K562 (cell line): ENCODE results near the gene TRIM3. TPM values are rescaled to one million over a fixed set of nuclear protein-coding genes. Genes with fewer than 3 reads are reported as not detected.

Experiments used
- ATAC-seq: fragments of 200-7000 bp; cut with Tn5 transposase; 3 replicates; pipeline ENCODE4 v1.9.1; 2020; ENCODE audit warnings: moderate library complexity
- BruUV-seq: library from RNA; stranded (reverse); fragments of 400-500 nt; replicated peaks from 2 replicates; lab custom pipeline; 2021; lab: Mats Ljungman, UMichigan
- CTCF ChIA-PET: fragments of 300-600 bp; formaldehyde crosslinking; extraction: SDS; loops from one replicate; lab custom pipeline; 2021; ENCODE audit warnings: low intra/inter-chr PET ratio; lab: Yijun Ruan, JAX
- POLR2A ChIA-PET: fragments of 300-600, 350-650 bp; sonication (Branson Sonifier 250); formaldehyde crosslinking; extraction: SDS; loops from one replicate; lab custom pipeline; 2021; ENCODE audit warnings: antibody characterized with exemption, inconsistent platforms; lab: Yijun Ruan, JAX
- DNase-seq, 4 experiments: peaks; one replicate each; pipeline versions ENCODE4 v3.0.0 to v3.0.0-alpha.2; 2011 to 2018; ENCODE audit warnings: low spot score in 3 of 4, mixed read lengths in 3 of 4; ENCODE audit errors: extremely low read depth in 1 of 4
- FAIRE-seq: peaks from 2 replicates; lab custom pipeline; 2011; peaks lifted over from hg19 to GRCh38; lab: Jason Lieb, UNC
- H2AFZ ChIP-seq: 2 replicates; pipeline ENCODE4 v1.6.0; 2011; ENCODE audit warnings: low read depth, low read length, control low read depth, inconsistent platforms
- H3K27ac ChIP-seq: fragments of 200-600 bp; 3 replicates; pipeline ENCODE4 v1.8.0; 2011; ENCODE audit warnings: low read depth, mild to moderate bottlenecking, control low read depth, inconsistent platforms, low read length, moderate library complexity, mixed read lengths; ENCODE audit errors: extremely low read depth
- H3K27me3 ChIP-seq, 2 experiments: fragments of 300-600 bp in 1 of 2; 2 replicates in 1 of 2; 3 replicates in 1 of 2; pipeline versions ENCODE4 v1.6.0 to v1.8.0; 2011; ENCODE audit warnings: inconsistent platforms in 2 of 2, low read length in 2 of 2, mild to moderate bottlenecking in 1 of 2, mixed read lengths in 1 of 2, moderate library complexity in 1 of 2; ENCODE audit not compliant: control insufficient read depth in 2 of 2, insufficient read depth in 2 of 2
- H3K36me3 ChIP-seq: fragments of 300-600 bp; 3 replicates; pipeline ENCODE4 v1.8.0; 2011; ENCODE audit warnings: mild to moderate bottlenecking, low read length, inconsistent platforms; ENCODE audit not compliant: control insufficient read depth, insufficient read depth
- H3K4me1 ChIP-seq, 2 experiments: fragments of 200-600 bp in 1 of 2; replicated peaks in 1 of 2; 2 replicates in 1 of 2; 3 replicates in 1 of 2; pipeline versions ENCODE4 v1.5.1 to v1.8.0; 2011; ENCODE audit warnings: inconsistent platforms in 2 of 2, low read length in 2 of 2, mild to moderate bottlenecking in 1 of 2, mixed read lengths in 1 of 2, moderate library complexity in 1 of 2; ENCODE audit not compliant: control insufficient read depth in 2 of 2, insufficient read depth in 2 of 2
- H3K4me2 ChIP-seq: 2 replicates; pipeline ENCODE4 v1.6.1; 2011; ENCODE audit warnings: low read length, control low read depth, inconsistent platforms, mixed read lengths; ENCODE audit not compliant: insufficient read depth
- H3K4me3 ChIP-seq: fragments of 200-600 bp; sonication (generic), shearing (Covaris generic); 2 replicates; pipeline ENCODE4 v1.5.1; 2016; ENCODE audit warnings: control low read depth, inconsistent platforms
- H3K79me2 ChIP-seq: fragments of 200-600 bp; 3 replicates; pipeline ENCODE4 v1.8.0; 2011; ENCODE audit warnings: low read length, inconsistent platforms; ENCODE audit not compliant: control insufficient read depth, insufficient read depth
- H3K9ac ChIP-seq, 2 experiments: 2 replicates each; pipeline versions ENCODE4 v1.6.0 to v1.6.1; 2011; ENCODE audit warnings: low read depth in 2 of 2, low read length in 2 of 2, control low read depth in 1 of 2, inconsistent platforms in 1 of 2, mild to moderate bottlenecking in 1 of 2, mixed read lengths in 1 of 2; ENCODE audit not compliant: insufficient read depth in 1 of 2
- H3K9me1 ChIP-seq: one replicate; pipeline ENCODE4 v1.6.0; 2011; ENCODE audit warnings: inconsistent platforms, mild to moderate bottlenecking, low read length, moderate library complexity; ENCODE audit not compliant: control insufficient read depth, insufficient read depth
- H3K9me3 ChIP-seq: replicated peaks from 2 replicates; pipeline ENCODE4 v1.5.1; 2011; ENCODE audit warnings: low read depth, low read length, inconsistent platforms; ENCODE audit not compliant: control insufficient read depth, insufficient read depth
- H4K20me1 ChIP-seq: replicated peaks from 2 replicates; pipeline ENCODE4 v1.6.1; 2011; ENCODE audit warnings: low read length, inconsistent platforms, mixed read lengths; ENCODE audit not compliant: control insufficient read depth, insufficient read depth
- ARID2 ChIP-seq: fragments of 450-650 bp; IDR thresholded peaks from 2 replicates; pipeline ENCODE4 v1.6.1; 2017; ENCODE audit warnings: antibody characterized with exemption, mild to moderate bottlenecking
- CGGBP1 ChIP-seq: fragments of 250-450 bp; sonication (Bioruptor Pico); IDR thresholded peaks from 2 replicates; pipeline ENCODE4 v1.9.0; 2021; ENCODE audit warnings: mild to moderate bottlenecking
- DEAF1 ChIP-seq: fragments of 450-650 bp; formaldehyde crosslinking; IDR thresholded peaks from 2 replicates; pipeline ENCODE4 v1.4.0; 2020; ENCODE audit warnings: mild to moderate bottlenecking, moderate library complexity
- ETS1 ChIP-seq: conservative IDR thresholded peaks from 2 replicates; pipeline ENCODE4 v1.6.1; 2011; ENCODE audit warnings: low read depth, mild to moderate bottlenecking, low read length; ENCODE audit not compliant: control insufficient read depth
- HNRNPL ChIP-seq: fragments of 200-400 bp; formaldehyde crosslinking; IDR thresholded peaks from 2 replicates; pipeline ENCODE4 v1.6.1; 2017; ENCODE audit warnings: low read depth, mild to moderate bottlenecking, low read length
- MNT ChIP-seq, 2 experiments: fragments of 450-650 bp; conservative IDR thresholded peaks; 2 replicates each; pipeline ENCODE4 v1.6.1; 2017; ENCODE audit warnings: mild to moderate bottlenecking in 2 of 2, moderate library complexity in 2 of 2
- MTA1 ChIP-seq: fragments of 450-650 bp; IDR thresholded peaks from 2 replicates; pipeline ENCODE4 v1.6.1; 2017; ENCODE audit warnings: borderline replicate concordance
- ZNF609 ChIP-seq: sonication (generic); formaldehyde crosslinking; IDR thresholded peaks from 2 replicates; pipeline ENCODE4 v1.8.1; 2023; ENCODE audit warnings: missing genetic modification reagents, mild to moderate bottlenecking, borderline replicate concordance
- WGBS: fragments of 100-300 bp; shearing (Covaris generic); methylation state at CpG from one replicate; pipeline ENCODE4 v1.1.6; 2016; ENCODE audit warnings: low coverage, mixed read lengths; ENCODE audit not compliant: insufficient coverage; ENCODE audit errors: missing lambda C conversion rate; 5-methylcytosine and 5-hydroxymethylcytosine counted together
- in situ Hi-C: fragments of 300-500 bp; cut with MboI; formaldehyde crosslinking; loops from 4 replicates; pipeline ENCODE4 v1.15.0; 2018; ENCODE audit warnings: inconsistent platforms, mixed read lengths
- intact Hi-C: fragments of 100-400 bp; cut with micrococcal nuclease; formaldehyde crosslinking; loops from 2 replicates; pipeline ENCODE4 v1.14.2; 2022
- polyA plus RNA-seq, 8 experiments: library from polyadenylated mRNA; depleted of rRNA in 4 of 8; stranded (reverse) in 5 of 8; unstranded in 3 of 8; fragments of >200 nt; fragmentation: Nextera tagmentation in 2 of 8; fragmentation: Illumina TruSeq in 1 of 8; extraction: Ambion mirVana in 2 of 8; extraction: Trizol in 1 of 8; gene quantifications; 2 replicates each; pipeline versions ENCODE4 v1.2.1 to v1.2.3, GENCODE V29; 2011 to 2014; ENCODE audit warnings: inconsistent platforms in 1 of 8, missing spikeins in 1 of 8
- total RNA-seq, 7 experiments: library from RNA; depleted of rRNA in 6 of 7; stranded (reverse); fragments of >200 nt in 6 of 7; fragmentation: Illumina TruSeq in 2 of 7; extraction: Trizol in 2 of 7; gene quantifications; 2 replicates each; pipeline versions ENCODE4 v1.2.1 to v1.2.3, GENCODE V29; 2011 to 2021; ENCODE audit warnings: low replicate concordance in 1 of 7

The TRIM3 gene
- total and polyA plus RNA-seq, 9 of the 15 experiments (the other 6 are each of a cell fraction or from before 2014, with no cell fraction given) = 0.45 to 9.2 (median 4.7) TPM

GRCh38 chr11:6458352-6459098, 15.2 kb downstream of the TRIM3 start:
- no peak overlapping the region for H3K4me2 ChIP-seq
- no peak overlapping the region for H3K27ac ChIP-seq
- FAIRE-seq = no peak
- no peaks in the 10 kb centered on the region for H3K27me3 ChIP-seq
- in situ Hi-C loops = no loop called here
- no peaks in the 10 kb centered on the region for H3K36me3 ChIP-seq
- BruUV-seq = no TSS peak
- no peak overlapping the region for H2AFZ ChIP-seq
- H3K9ac ChIP-seq = no peak overlapping the region
- no peak for ATAC-seq
- POLR2A ChIA-PET = interaction anchor here (0.9 to 1.1 kb wide), 2 partner anchors 20 to 69 kb away, joined by 3 read pairs; partner anchors contain the start of gene SMPD1
- CTCF ChIA-PET = no interaction called here
- H4K20me1 ChIP-seq = no peaks in the 10 kb centered on the region
- H3K9me1 ChIP-seq = no peaks in the 10 kb centered on the region
- no peaks in the 10 kb centered on the region for H3K4me1 ChIP-seq
- H3K79me2 ChIP-seq = no peaks in the 10 kb centered on the region
- 14% methylated on average over 2 of the region's 2 CpGs for WGBS
- H3K9me3 ChIP-seq = no peaks in the 10 kb centered on the region
- DNase-seq = no peak
- no peak overlapping the region for H3K4me3 ChIP-seq
- intact Hi-C loops = no loop called here
- TF ChIP-seq DEAF1 (CRISPR knock-in tag) = no peak
- TF ChIP-seq MTA1 = no peak
- TF ChIP-seq ETS1 = no peak
- TF ChIP-seq ZNF609 (CRISPR knock-in tag) = no peak
- no peak for TF ChIP-seq MNT (conservative IDR thresholded peaks at IDR 0.05)
- TF ChIP-seq CGGBP1 = no peak
- no peak for TF ChIP-seq ARID2
- TF ChIP-seq HNRNPL = no peak
